NB4 (cell line): ENCODE results near the gene CRIP1.

ENCODE experiments used
- MYC ChIP-seq: IDR thresholded peaks from 2 replicates; pipeline ENCODE4 v1.6.1; 2011; ENCODE audit warnings: low read depth, low read length
- POLR2A ChIP-seq: IDR thresholded peaks from 2 replicates; pipeline ENCODE4 v1.6.1; 2011; ENCODE audit warnings: mild to moderate bottlenecking; ENCODE audit not compliant: insufficient read length; ENCODE audit errors: extremely low read depth
- TF ChIP-seq, protein P1 (sequence below): IDR thresholded peaks from one replicate; pipeline ENCODE4 v1.5.1; 2012; ENCODE audit warnings: low read depth, low read length
- TF ChIP-seq, protein P2 (sequence below): IDR thresholded peaks from 2 replicates; pipeline ENCODE4 v1.6.1; 2011; ENCODE audit warnings: low read depth, low read length

DNA sequence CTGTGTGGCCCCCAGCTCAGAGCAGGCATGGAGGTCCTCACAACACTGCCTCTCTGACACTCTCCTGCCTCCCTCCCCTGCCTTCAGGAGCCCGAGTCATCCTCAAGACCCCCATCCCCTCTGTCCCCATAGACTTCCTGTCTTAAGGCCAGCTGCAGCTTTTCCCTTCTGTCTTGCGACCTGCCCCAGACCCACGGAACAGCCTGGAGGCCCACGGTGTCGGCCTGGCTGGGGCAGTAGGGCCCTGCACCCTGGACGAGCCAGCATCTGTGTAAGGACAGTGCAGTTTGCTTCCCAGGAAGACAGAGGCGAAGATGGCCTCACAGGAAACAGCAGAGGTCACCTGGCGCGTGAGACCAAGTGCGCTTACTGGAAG is 14.0 kb downstream of the CRIP1 start:
- TF ChIP-seq, protein P1, sequence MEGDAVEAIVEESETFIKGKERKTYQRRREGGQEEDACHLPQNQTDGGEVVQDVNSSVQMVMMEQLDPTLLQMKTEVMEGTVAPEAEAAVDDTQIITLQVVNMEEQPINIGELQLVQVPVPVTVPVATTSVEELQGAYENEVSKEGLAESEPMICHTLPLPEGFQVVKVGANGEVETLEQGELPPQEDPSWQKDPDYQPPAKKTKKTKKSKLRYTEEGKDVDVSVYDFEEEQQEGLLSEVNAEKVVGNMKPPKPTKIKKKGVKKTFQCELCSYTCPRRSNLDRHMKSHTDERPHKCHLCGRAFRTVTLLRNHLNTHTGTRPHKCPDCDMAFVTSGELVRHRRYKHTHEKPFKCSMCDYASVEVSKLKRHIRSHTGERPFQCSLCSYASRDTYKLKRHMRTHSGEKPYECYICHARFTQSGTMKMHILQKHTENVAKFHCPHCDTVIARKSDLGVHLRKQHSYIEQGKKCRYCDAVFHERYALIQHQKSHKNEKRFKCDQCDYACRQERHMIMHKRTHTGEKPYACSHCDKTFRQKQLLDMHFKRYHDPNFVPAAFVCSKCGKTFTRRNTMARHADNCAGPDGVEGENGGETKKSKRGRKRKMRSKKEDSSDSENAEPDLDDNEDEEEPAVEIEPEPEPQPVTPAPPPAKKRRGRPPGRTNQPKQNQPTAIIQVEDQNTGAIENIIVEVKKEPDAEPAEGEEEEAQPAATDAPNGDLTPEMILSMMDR = no peak
- TF ChIP-seq, protein P2, sequence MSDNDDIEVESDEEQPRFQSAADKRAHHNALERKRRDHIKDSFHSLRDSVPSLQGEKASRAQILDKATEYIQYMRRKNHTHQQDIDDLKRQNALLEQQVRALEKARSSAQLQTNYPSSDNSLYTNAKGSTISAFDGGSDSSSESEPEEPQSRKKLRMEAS = no peak
- no peak for TF ChIP-seq POLR2A
- TF ChIP-seq MYC = no peak
